Activated effector memory CD4-positive, alpha-beta T cell treated with anti-CD3 and anti-CD28 coated beads, Interleukin-2, amount 50 U/mL, for 16 hours (primary cell): ENCODE results near the gene FBXO42.

Experiments used
- DNase-seq: peaks from one replicate; pipeline ENCODE4 v3.0.0-alpha.2; 2020

Gene FBXO42

GRCh38 chr1:16351994-16352841 is at the start of gene FBXO42:
Gene FBXO42, minus strand, starts transcription at chr1:16352480. Its CDS starts 37,062 bp downstream, at chr1:16315418.
- DNase-seq: peak; percentile 97

- no peak for DNase-seq
Measured at GRCh38 chr1:16398371-16398953, 46.2 kb upstream of the FBXO42 start.

GRCh38 chr1:16397120-16397519 is 44.8 kb upstream of the FBXO42 start:
- DNase-seq: no peak

- DNase-seq: no peak
Measured at GRCh38 chr1:16396591-16396990, 44.3 kb upstream of the FBXO42 start.

GRCh38 chr1:16394977-16395376 is 42.7 kb upstream of the FBXO42 start:
- no peak for DNase-seq

GRCh38 chr1:16393570-16394521 is 41.6 kb upstream of the FBXO42 start:
- DNase-seq: no peak

GRCh38 chr1:16392740-16393569 is 40.7 kb upstream of the FBXO42 start:
- no peak for DNase-seq

GRCh38 chr1:16391411-16391810 is 39.1 kb upstream of the FBXO42 start:
- DNase-seq: no peak

GRCh38 chr1:16387201-16388188 is 35.2 kb upstream of the FBXO42 start:
- no peak for DNase-seq

GRCh38 chr1:16386454-16387113 is 34.3 kb upstream of the FBXO42 start:
- DNase-seq: no peak

- no peak for DNase-seq
Measured at GRCh38 chr1:16385659-16386453, 33.6 kb upstream of the FBXO42 start.

- no peak for DNase-seq
Measured at GRCh38 chr1:16383888-16384287, 31.6 kb upstream of the FBXO42 start.

GRCh38 chr1:16380868-16381267 is 28.6 kb upstream of the FBXO42 start:
- DNase-seq: no peak

GRCh38 chr1:16378443-16378842 is 26.2 kb upstream of the FBXO42 start:
- no peak for DNase-seq

- no peak for DNase-seq
Measured at GRCh38 chr1:16376971-16377370, 24.7 kb upstream of the FBXO42 start.

- no peak for DNase-seq
Measured at GRCh38 chr1:16375521-16376340, 23.5 kb upstream of the FBXO42 start.

GRCh38 chr1:16374266-16374665 is 22.0 kb upstream of the FBXO42 start:
- DNase-seq: no peak

- no peak for DNase-seq
Measured at GRCh38 chr1:16372535-16373285, 20.4 kb upstream of the FBXO42 start.
